SK-N-SH (cell line): ENCODE measurements around the gene SLC35F6. TPM values are rescaled to one million over a fixed set of nuclear protein-coding genes. Genes with fewer than 3 reads are reported as not detected.

Source experiments
- CTCF ChIA-PET: fragments of 300-600, 350-600 bp; formaldehyde crosslinking; extraction: SDS; loops from one replicate; lab custom pipeline; 2021; lab: Yijun Ruan, JAX
- POLR2A ChIA-PET: fragments of 350-600 bp; sonication (Branson Sonifier 250); formaldehyde crosslinking; extraction: SDS; loops from one replicate; lab custom pipeline; 2020; ENCODE audit warnings: antibody characterized with exemption, inconsistent platforms; lab: Yijun Ruan, JAX
- DNase-seq: peaks from one replicate; pipeline ENCODE4 v3.0.0; 2012
- H2AFZ ChIP-seq: fragments of 200-600 bp; sonication (generic); 2 replicates; pipeline ENCODE4 v1.8.1; 2016; ENCODE audit warnings: antibody characterized with exemption, mild to moderate bottlenecking, low read depth
- H3F3A ChIP-seq: fragments of 200-600 bp; sonication (generic); replicated peaks from 2 replicates; pipeline ENCODE3; 2016; ENCODE audit warnings: antibody characterized with exemption, mild to moderate bottlenecking; ENCODE audit not compliant: insufficient read depth
- H3K27ac ChIP-seq, 2 experiments: fragments of 200-500 bp in 1 of 2; fragments of 200-600 bp in 1 of 2; sonication (Bioruptor generic) in 1 of 2; sonication (generic), shearing (Covaris generic) in 1 of 2; 2 replicates each; pipeline versions ENCODE4 v1.5.1 to v1.6.1; 2014 to 2016; ENCODE audit warnings: low read depth in 2 of 2, inconsistent platforms in 1 of 2, low read length in 1 of 2, mild to moderate bottlenecking in 1 of 2, mixed read lengths in 1 of 2
- H3K27me3 ChIP-seq: fragments of 200-600 bp; sonication (generic), shearing (Covaris generic); 2 replicates; pipeline ENCODE4 v1.6.1; 2016; ENCODE audit warnings: mixed run types; ENCODE audit not compliant: insufficient read depth
- H3K36me3 ChIP-seq, 2 experiments: fragments of 200-500 bp in 1 of 2; fragments of 200-600 bp in 1 of 2; sonication (Bioruptor generic) in 1 of 2; sonication (generic) in 1 of 2; replicated peaks in 1 of 2; 2 replicates each; pipeline versions ENCODE3 to v1.5.1; 2014 to 2016; ENCODE audit warnings: low read length in 1 of 2, mild to moderate bottlenecking in 1 of 2; ENCODE audit not compliant: insufficient read depth in 2 of 2, control insufficient read depth in 1 of 2
- H3K4me1 ChIP-seq, 2 experiments: fragments of 200-500 bp in 1 of 2; fragments of 200-600 bp in 1 of 2; sonication (Bioruptor generic) in 1 of 2; sonication (generic), shearing (Covaris generic) in 1 of 2; 2 replicates each; pipeline versions ENCODE4 v1.5.1 to v1.6.1; 2014 to 2016; ENCODE audit warnings: low read depth in 1 of 2, low read length in 1 of 2, mixed run types in 1 of 2; ENCODE audit not compliant: insufficient read depth in 2 of 2, control insufficient read depth in 1 of 2
- H3K4me2 ChIP-seq: fragments of 200-600 bp; sonication (generic), shearing (Covaris generic); 2 replicates; pipeline ENCODE4 v1.6.1; 2017; ENCODE audit warnings: mixed run types
- H3K4me3 ChIP-seq, 2 experiments: fragments of 200-500 bp in 1 of 2; fragments of 200-600 bp in 1 of 2; sonication (Bioruptor generic) in 1 of 2; sonication (generic), shearing (Covaris generic) in 1 of 2; 2 replicates each; pipeline versions ENCODE4 v1.5.1 to v1.8.1; 2014 to 2016; ENCODE audit warnings: low read depth in 2 of 2, inconsistent platforms in 1 of 2, low read length in 1 of 2, mild to moderate bottlenecking in 1 of 2, mixed read lengths in 1 of 2, moderate library complexity in 1 of 2
- H3K79me2 ChIP-seq: fragments of 200-600 bp; sonication (generic); 2 replicates; pipeline ENCODE4 v1.8.1; 2017; ENCODE audit warnings: mild to moderate bottlenecking; ENCODE audit not compliant: insufficient read depth
- H3K9ac ChIP-seq: fragments of 200-600 bp; sonication (generic); 2 replicates; pipeline ENCODE4 v1.6.1; 2017; ENCODE audit warnings: mixed run types
- H3K9me2 ChIP-seq: fragments of 200-600 bp; sonication (generic); 2 replicates; pipeline ENCODE4 v1.6.1; 2017; ENCODE audit warnings: mixed run types
- H3K9me3 ChIP-seq: fragments of 200-600 bp; sonication (generic); 2 replicates; pipeline ENCODE4 v1.6.1; 2017; ENCODE audit warnings: mixed run types, mild to moderate bottlenecking, moderate library complexity
- H4K20me1 ChIP-seq: fragments of 200-600 bp; sonication (generic); 2 replicates; pipeline ENCODE4 v1.6.1; 2017; ENCODE audit warnings: mild to moderate bottlenecking, mixed run types; ENCODE audit not compliant: insufficient read depth
- CTCF ChIP-seq: fragments of 200-600 bp; sonication (generic); IDR thresholded peaks from 2 replicates; pipeline ENCODE4 v1.6.1; 2017; ENCODE audit warnings: antibody characterized with exemption, mild to moderate bottlenecking, moderate library complexity
- IRF3 ChIP-seq: fragments of 150-350 bp; IDR thresholded peaks from 2 replicates; pipeline ENCODE4 v1.6.1; 2016; ENCODE audit warnings: mild to moderate bottlenecking, low read depth, low read length
- NFIC ChIP-seq: IDR thresholded peaks from 2 replicates; pipeline ENCODE4 v1.4.0; 2012; ENCODE audit warnings: borderline replicate concordance
- PBX3 ChIP-seq: IDR thresholded peaks from 2 replicates; pipeline ENCODE4; 2012
- USF1 ChIP-seq: IDR thresholded peaks from 2 replicates; pipeline ENCODE4 v1.4.0; 2012; ENCODE audit warnings: low read depth, borderline replicate concordance
- WGBS: methylation state at CpG from one replicate; pipeline ENCODE4 v1.1.6; 2017; ENCODE audit warnings: low lambda C conversion rate; 5-methylcytosine and 5-hydroxymethylcytosine counted together
- polyA plus RNA-seq, 3 experiments: library from polyadenylated mRNA; depleted of rRNA; stranded (reverse); fragments of >200 nt; gene quantifications; 2 replicates each; pipeline ENCODE4 v1.2.3, GENCODE V29; 2012

SLC35F6 gene
- polyA plus RNA-seq, 1 of the 3 experiments (the other 2 are of a cell fraction), result 16.0 TPM

DNA sequence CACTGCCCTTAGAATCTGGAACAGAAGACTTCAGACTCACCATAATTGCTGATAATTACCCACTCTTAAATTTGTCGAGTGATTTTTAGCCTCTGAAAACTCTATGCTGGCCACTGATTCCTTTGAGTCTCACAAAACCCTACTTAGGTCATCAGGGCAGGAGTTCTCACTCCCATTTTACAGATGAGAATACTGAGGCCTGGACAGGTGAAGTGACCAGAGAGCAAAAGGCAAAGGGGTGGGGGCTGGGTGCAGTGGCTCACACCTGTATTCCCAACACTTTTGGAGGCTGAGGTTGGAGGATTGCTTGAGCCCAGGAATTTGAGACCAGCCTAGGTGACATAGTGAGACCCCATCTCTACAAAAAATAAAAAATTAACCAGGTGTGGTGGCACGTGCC is 34.8 kb upstream of the SLC35F6 start:
- no peaks in the 10 kb centered on the region for H4K20me1 ChIP-seq

More for the DNA sequence above, 34.8 kb upstream of the SLC35F6 start:
- Histone ChIP-seq H3K9me2 (no peaks in the 10 kb centered on the region), H2AFZ (no peak overlapping the region), H3K27me3 (no peaks in the 10 kb centered on the region), H3K9me3 (no peaks in the 10 kb centered on the region), H3K36me3 (no peaks in the 10 kb centered on the region), H3K27ac (no peak overlapping the region), H3K4me2 (no peak overlapping the region), H3K79me2 (no peaks in the 10 kb centered on the region), H3F3A (no peaks in the 10 kb centered on the region), H3K4me1 (peaks cover 6 to 13% of the 10 kb centered on the region in 2 experiments; a peak in 2 of 4 replicates), H3K4me3 (no peak overlapping the region), H3K9ac (no peak overlapping the region)
- ChIA-PET POLR2A (no interaction called here), CTCF (interaction anchor here (0.9 to 22.3 kb wide), 6 partner anchors 11 to 151 kb away, joined by 3 to 944 read pairs (median 4); no protein-coding TSS in a partner anchor)
- 72% methylated on average over 2 of the region's 2 CpGs for WGBS
- DNase-seq, result no peak
- TF ChIP-seq NFIC (no peak), CTCF (no peak), PBX3 (no peak), USF1 (no peak), IRF3 (no peak)
- TF ChIP-seq, all 33 proteins: peak for 0
